WERI-Rb-1 (cell line): ENCODE measurements around the gene ARHGAP26.

Experiments
- DNase-seq: peaks from one replicate; pipeline ENCODE4 v3.0.0-alpha.2; 2020
- H3K27ac ChIP-seq: fragments of 250-450 bp; sonication (Bioruptor Pico); 2 replicates; pipeline ENCODE4 v1.5.1; 2020; ENCODE audit warnings: mild to moderate bottlenecking, moderate library complexity
- H3K27me3 ChIP-seq: fragments of 250-450 bp; sonication (Bioruptor Pico); 2 replicates; pipeline ENCODE4 v1.5.1; 2021; ENCODE audit warnings: mild to moderate bottlenecking, low read depth, moderate library complexity; ENCODE audit not compliant: insufficient read depth, severe bottlenecking
- H3K36me3 ChIP-seq: fragments of 250-450 bp; sonication (Bioruptor Pico); 2 replicates; pipeline ENCODE4 v1.5.1; 2020; ENCODE audit warnings: mild to moderate bottlenecking, moderate library complexity
- H3K4me3 ChIP-seq: 2 replicates; pipeline ENCODE4 v1.5.1; 2011; ENCODE audit warnings: low read depth, mild to moderate bottlenecking, control low read depth, low read length
- H3K9me3 ChIP-seq: fragments of 250-450 bp; sonication (Bioruptor Pico); 2 replicates; pipeline ENCODE4 v1.5.1; 2021; ENCODE audit warnings: mild to moderate bottlenecking, moderate library complexity; ENCODE audit not compliant: severe bottlenecking
- TF ChIP-seq, protein P1 (sequence below): IDR thresholded peaks from 2 replicates; pipeline ENCODE4 v1.5.1; 2011; ENCODE audit warnings: low read depth, mild to moderate bottlenecking, control low read depth, inconsistent platforms, low read length

The ARHGAP26 gene

DNA sequence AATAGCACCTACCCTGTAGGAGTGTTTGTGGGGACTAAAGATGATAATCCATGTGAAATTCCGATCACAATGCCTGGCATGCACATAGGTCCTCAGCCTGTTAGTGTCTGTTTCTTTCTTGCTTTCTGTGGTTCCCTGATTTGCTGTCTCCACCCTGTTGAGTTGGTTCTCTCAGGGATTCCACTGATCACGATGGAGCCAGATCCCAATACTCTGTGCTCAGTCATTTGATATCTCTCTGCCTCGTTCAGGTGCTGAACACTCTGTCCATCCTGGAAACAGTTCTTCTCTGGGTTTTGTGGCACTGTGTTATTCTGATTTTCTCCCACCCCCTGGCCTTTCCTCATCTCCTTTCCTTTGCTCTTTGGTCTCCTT is 60.8 kb downstream of the ARHGAP26 start:
- Histone ChIP-seq H3K27me3 (no peaks in the 10 kb centered on the region), H3K9me3 (no peaks in the 10 kb centered on the region), H3K4me3 (no peak overlapping the region), H3K27ac (no peak overlapping the region), H3K36me3 (no peaks in the 10 kb centered on the region)
- TF ChIP-seq, protein P1, sequence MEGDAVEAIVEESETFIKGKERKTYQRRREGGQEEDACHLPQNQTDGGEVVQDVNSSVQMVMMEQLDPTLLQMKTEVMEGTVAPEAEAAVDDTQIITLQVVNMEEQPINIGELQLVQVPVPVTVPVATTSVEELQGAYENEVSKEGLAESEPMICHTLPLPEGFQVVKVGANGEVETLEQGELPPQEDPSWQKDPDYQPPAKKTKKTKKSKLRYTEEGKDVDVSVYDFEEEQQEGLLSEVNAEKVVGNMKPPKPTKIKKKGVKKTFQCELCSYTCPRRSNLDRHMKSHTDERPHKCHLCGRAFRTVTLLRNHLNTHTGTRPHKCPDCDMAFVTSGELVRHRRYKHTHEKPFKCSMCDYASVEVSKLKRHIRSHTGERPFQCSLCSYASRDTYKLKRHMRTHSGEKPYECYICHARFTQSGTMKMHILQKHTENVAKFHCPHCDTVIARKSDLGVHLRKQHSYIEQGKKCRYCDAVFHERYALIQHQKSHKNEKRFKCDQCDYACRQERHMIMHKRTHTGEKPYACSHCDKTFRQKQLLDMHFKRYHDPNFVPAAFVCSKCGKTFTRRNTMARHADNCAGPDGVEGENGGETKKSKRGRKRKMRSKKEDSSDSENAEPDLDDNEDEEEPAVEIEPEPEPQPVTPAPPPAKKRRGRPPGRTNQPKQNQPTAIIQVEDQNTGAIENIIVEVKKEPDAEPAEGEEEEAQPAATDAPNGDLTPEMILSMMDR = no peak
- no peak for DNase-seq

DNA sequence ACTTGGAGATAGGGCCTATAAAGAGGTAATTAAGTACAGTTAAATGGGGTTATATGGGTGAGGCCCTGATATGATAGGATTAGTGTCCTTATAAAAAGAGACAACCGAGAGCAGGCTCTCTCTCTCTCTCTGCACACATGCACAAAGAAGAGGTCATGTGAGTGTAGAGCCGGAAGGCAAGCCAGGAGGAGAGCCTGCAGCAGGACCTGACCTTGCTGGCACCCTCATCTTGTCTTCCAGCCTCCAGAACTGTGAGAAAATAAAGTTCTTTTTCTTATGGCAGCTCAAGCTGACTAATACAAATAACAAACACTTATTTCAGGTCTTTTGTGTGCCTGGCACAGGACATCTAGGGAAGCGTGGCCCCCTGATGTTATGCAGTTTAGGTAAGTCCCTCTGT is 62.1 kb downstream of the ARHGAP26 start:
- H3K27me3 ChIP-seq = no peaks in the 10 kb centered on the region
- no peak overlapping the region for H3K27ac ChIP-seq
- H3K4me3 ChIP-seq = no peak overlapping the region
- TF ChIP-seq, protein P1 = no peak
- no peaks in the 10 kb centered on the region for H3K36me3 ChIP-seq
- no peak for DNase-seq
- no peaks in the 10 kb centered on the region for H3K9me3 ChIP-seq

DNA sequence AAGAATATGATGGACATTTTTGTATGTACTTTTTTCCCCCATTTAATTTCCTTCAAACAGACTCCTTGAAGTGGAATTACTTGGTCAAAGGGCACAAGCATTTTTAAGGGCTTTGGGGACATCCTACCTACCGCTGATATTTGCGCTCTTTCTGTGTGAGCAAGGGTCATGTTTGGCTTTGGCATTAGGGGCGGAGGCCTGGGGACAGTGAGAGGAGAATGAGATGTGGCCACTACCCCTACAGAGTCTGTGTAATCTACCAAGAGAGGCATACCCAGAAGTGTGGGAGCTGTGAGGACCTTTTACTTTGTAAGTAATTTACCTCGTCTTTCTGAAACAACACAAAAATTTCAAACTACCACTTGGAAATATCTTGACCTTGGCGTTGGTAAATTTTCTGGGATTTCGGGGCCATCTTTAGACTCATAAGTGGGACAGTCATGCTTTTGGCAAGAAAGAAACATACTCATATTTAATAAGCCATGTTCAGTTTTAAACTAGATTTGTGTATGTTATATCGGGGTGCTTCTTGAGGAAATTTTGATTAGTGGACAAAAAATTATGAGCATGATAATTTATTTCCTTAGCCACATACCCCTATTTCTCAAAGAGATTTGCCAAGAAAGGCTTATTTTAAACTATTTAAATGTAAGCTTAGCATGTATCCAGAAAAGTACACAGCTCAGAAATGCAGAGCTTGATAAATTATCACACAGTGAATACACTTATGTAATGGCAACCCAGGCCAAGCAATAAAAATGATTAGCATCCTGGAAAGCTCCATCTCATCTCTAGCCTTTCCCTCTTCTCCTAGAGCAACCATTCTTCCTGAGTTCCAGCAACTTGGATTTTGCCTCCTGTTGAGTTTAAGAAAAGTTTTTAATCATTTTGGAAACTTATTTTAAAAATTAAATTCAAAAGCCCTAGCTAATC is 63.6 kb downstream of the ARHGAP26 start:
- no peak for DNase-seq
- no peak overlapping the region for H3K4me3 ChIP-seq

DNA sequence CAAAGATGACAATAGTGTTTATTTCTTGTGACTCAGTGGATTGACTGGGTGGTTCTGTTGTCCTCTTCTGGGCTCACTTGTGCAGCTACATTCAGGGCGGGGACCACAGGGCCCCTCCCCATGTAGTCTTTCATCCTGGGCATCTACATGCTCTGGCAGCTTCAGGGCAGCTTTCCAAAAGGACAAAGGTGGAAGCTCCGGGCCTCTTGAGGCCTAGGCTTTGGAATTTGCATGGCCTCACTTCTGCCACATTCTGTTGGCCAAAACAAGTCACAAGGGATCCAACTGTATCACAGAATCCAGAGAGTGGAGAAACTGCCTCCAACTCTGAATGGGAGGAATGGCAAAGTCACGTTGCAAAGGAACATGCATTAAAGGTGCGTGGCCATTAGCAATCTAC is 64.3 kb downstream of the ARHGAP26 start:
- Histone ChIP-seq H3K36me3 (no peaks in the 10 kb centered on the region), H3K27me3 (no peaks in the 10 kb centered on the region), H3K9me3 (no peaks in the 10 kb centered on the region), H3K27ac (no peak overlapping the region), H3K4me3 (no peak overlapping the region)
- TF ChIP-seq, protein P1 = no peak
- no peak for DNase-seq

More for the DNA sequence above, 63.6 kb downstream of the ARHGAP26 start:
- H3K36me3 ChIP-seq = no peaks in the 10 kb centered on the region
- no peak overlapping the region for H3K27ac ChIP-seq
- no peaks in the 10 kb centered on the region for H3K9me3 ChIP-seq
- TF ChIP-seq, protein P1 = no peak
- no peaks in the 10 kb centered on the region for H3K27me3 ChIP-seq

DNA sequence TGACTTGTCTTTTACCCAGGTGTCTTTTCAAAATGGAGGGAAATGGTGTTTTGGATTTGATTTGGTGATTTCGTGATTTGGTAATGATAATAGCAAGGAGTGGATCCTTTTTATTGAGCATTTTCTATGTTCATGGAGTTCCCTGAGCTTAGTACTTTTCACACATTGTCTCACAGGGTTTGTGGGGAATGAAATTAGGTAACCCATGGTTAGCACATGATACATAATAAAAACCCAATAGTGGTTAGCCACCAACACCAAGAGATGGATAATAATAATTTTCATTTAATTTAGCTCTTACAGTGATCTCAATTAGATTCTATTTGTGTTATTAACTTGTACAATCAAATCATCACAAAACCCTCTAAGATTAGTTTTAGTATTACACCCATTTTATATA is 65.4 kb downstream of the ARHGAP26 start:
- H3K9me3 ChIP-seq = no peaks in the 10 kb centered on the region
- DNase-seq = no peak
- no peaks in the 10 kb centered on the region for H3K27me3 ChIP-seq
- TF ChIP-seq, protein P1 = no peak
- no peak overlapping the region for H3K27ac ChIP-seq
- H3K4me3 ChIP-seq = no peak overlapping the region
- no peaks in the 10 kb centered on the region for H3K36me3 ChIP-seq

DNA sequence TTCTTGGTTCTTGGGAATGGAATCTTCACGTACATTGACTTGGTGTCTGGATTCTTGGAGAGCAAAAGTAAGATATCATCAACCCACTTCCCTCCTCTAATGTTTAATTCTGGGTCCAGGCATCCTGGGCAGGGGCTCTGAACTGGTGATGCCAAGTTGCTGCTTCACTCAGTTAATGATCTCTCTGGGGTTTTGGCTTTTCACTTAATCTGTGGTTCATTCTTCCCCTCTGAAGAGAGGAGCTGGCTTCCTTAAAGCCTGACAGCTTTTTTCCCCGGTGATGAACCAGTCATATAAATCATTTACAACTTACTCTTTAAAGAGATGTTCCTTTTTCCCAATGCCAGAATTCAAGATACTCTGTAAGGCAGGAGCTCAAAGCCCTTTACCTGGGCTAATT is 65.9 kb downstream of the ARHGAP26 start:
- Histone ChIP-seq H3K36me3 (no peaks in the 10 kb centered on the region), H3K27ac (no peak overlapping the region), H3K27me3 (no peaks in the 10 kb centered on the region), H3K9me3 (no peaks in the 10 kb centered on the region), H3K4me3 (no peak overlapping the region)
- TF ChIP-seq, protein P1 = no peak
- DNase-seq = no peak
